GM21367 (cell line): ENCODE results near the gene RPL39L.
"Not testable (repeated sequence)": the region's sequence is repeated elsewhere in the genome, so short reads cannot be mapped to it uniquely, and the experiment has no call there.

Experiments
- ATAC-seq: cut with Tn5 transposase; IDR thresholded peaks from one replicate; pipeline ENCODE4 v1.9.1; 2021; ENCODE audit not compliant: unreplicated experiment

RPL39L gene

GRCh38 chr3:187145149-187145895 is 6.0 kb upstream of the RPL39L start:
- ATAC-seq: no peak

- ATAC-seq: no peak
Observed at GRCh38 chr3:187139895-187140253, 578 bp upstream of the RPL39L start.

DNA sequence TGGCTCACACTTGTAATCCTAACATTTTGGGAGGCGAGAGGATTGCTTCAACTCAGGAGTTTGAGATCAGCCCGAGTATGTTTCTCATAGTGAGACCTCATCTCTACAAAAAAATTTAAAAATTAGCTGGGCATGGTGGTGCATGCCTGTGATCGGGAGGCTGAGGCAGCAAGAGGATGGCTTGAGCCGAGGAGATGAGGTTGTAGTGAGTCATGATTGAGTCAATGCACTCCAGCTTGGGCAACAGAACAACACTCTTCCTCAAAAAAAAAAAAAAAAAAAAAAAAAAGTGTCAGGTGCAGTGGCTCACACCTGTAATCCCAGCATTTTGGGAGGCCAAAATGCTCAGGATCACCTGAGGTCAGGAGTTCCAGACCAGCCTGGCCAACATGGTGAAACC is 2.4 kb downstream of the RPL39L start:
- ATAC-seq: no peak

- ATAC-seq: no peak
Observed at GRCh38 chr3:187136337-187136736, 3.0 kb downstream of the RPL39L start.

DNA sequence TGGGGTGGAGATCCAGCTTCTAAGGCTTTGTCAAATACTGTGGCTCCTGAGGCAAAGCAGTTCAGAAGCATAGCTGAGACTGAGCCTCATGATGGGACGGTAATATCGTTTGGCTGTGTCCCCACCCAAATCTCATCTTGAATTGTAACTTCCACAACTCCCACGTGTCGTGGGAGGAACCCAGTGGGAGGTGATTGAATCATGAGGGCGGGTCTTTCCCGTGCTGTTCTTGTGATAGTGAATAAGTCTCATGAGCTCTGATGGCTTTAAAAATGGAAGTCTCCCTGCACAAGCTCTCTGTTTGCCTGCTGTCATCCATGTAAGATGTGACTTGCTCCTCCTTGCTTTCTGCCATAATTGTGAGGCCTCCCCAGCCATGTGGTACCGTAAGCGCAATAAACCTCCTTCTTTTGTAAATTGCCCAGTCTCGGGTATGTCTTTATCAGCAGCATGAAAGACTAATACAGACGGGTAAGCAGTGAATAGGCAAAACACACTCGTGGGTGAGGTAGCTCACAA is 4.1 kb downstream of the RPL39L start:
- not testable (repeated sequence) for ATAC-seq

GRCh38 chr3:187133181-187133580 is 6.1 kb downstream of the RPL39L start:
- not testable (repeated sequence) for ATAC-seq

- ATAC-seq: no peak
Observed at GRCh38 chr3:187132666-187133065, 6.6 kb downstream of the RPL39L start.

- ATAC-seq: no peak
Observed at GRCh38 chr3:187131981-187132380, 7.3 kb downstream of the RPL39L start.

DNA sequence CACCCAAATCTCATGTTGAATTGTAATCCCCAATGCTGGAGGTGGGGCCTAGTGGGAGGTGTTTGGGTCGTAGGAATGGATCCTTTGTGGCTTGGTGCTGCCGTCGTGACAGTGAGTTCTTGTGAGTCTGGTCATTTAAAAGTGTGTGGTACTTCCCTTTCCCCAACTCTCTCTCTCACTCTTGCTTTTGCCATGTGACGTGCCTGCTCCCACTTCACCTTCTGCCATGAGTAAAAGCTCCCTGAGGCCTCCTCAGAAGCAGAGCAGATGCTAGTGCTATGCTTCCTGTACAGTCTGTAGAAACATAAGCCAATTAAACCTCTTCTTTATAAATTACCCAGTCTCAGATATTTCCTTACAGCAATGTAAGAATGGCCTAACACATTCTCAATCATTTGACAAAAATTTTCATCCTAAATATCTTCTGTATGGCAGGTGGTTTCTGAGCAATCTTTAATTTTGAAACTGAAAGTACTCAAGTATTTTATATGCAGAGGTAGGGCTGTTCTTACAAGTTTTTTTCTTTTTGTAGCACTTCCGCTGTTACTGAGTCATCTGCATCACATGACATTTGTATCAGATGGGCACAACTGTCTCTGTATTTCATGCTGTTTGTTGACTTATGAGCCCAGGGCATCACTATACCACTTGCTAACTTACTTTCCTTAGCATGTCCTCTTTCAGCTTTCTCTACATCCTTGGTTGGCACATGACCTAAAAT is 8.8 kb downstream of the RPL39L start:
- ATAC-seq: peak; percentile 73

DNA sequence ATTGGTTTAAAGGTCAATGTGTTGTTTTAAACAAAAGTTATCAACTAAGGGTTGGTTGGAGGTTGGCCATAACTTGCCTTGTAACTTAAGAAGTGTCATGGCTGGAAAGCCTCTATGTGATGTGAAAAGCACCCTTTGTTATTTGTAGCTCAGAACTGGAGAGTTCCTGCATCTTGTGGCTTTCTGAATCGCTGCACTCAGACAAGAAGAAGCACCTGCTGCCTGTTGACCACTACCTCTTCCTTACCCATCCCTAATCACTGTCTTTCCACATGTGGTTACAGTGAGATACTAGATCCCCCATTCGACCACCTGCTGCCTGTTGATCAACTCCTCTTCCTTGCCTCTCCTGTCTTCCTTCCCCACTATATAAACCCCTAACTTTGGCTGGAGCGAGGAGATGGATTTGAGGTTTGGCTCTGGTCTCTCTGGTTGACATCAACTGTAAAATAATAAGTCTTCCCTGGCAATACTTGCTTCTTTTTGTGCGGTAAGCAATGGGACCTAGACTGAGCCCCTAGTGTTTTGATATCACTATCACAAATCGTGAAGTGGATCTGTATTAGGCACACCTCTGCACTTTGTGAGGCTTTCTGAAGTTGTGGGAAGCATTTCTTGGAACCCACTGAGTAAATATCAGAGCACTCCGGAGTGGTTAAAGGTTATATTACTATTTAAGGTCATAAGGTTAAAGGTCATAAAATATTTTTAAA is 13.8 kb downstream of the RPL39L start:
- ATAC-seq: peak; percentile 52

- ATAC-seq: no peak
Observed at GRCh38 chr3:187122261-187122660, 17.0 kb downstream of the RPL39L start.

GRCh38 chr3:187120326-187120725 is 19.0 kb downstream of the RPL39L start:
- ATAC-seq: no peak

DNA sequence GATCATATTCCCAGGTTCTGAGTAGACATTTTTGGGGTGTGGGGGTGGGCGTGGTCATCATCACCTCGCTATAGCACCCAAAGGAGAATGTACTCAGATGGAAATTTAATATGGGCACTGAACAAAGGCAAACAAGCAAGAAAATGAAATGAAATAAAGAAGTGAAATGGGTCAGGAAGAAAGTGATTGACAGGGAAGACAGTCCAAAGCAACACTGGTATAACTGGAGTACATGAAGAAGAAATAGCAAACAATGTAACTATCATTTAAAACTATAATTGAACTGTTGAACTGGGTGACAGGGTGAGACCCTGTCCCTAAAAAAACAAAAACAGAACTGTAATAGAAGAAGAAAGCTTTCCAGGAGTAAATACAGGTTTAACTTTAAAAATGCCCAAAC is 24.8 kb downstream of the RPL39L start:
- no peak for ATAC-seq

DNA sequence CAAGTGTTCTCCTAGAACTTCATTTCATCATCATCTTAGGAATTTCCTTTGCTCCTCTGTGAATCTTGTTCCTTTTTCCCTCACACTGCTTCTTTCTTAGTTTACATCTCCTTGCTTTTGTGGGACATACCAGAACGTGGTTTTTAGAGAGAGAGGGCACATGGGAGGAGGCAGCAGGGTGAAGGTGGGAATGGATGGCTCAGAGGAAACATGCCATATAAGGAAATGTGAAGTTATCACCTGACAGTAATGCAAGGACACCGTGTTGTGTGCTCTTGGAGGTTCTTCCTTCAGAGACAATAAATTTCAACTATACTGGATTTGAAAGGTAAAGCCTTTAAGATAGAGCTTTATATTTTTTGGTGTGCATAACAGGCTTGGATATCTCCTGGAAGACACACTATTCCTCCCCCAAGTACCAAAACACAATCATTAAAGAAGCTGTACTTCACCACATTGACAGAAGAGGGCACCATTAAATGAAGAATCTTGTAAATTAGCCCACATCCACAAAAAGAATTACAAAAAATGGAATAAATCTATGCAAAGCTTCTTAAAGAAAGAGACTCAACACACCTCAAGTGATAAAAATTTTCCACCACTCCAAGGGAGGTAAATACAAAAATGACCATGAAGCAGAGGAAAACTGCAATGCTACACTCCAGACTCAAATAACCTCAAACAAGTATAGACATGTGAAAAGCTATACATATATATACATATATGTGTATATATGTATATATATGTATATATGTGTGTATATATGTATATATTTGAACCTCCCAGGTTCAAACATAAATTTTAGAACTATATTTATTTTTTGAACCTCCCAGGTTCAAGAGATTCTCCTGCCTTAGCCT is 26.1 kb downstream of the RPL39L start:
- ATAC-seq: no peak

GRCh38 chr3:187110156-187110555 is 29.1 kb downstream of the RPL39L start:
- no peak for ATAC-seq

GRCh38 chr3:187107989-187108388 is 31.3 kb downstream of the RPL39L start:
- no peak for ATAC-seq

DNA sequence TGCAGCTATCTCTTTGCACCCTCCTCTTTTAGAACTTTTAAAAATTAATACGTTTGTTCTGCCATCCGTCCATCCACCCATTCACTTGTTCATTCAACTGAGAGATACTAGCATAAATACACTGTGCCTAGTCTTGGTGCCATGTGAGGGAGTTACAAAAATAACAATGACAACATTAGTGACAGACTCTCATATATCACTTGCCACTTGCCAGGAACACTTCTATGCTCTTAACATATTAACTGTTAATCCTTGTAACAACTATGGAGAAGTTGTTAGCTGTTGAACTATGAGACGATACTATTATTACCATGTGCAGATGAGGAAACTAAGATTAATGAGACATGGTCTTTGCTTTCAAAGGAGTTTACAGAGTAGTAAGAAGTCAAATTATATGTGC is 33.6 kb downstream of the RPL39L start:
- no peak for ATAC-seq

DNA sequence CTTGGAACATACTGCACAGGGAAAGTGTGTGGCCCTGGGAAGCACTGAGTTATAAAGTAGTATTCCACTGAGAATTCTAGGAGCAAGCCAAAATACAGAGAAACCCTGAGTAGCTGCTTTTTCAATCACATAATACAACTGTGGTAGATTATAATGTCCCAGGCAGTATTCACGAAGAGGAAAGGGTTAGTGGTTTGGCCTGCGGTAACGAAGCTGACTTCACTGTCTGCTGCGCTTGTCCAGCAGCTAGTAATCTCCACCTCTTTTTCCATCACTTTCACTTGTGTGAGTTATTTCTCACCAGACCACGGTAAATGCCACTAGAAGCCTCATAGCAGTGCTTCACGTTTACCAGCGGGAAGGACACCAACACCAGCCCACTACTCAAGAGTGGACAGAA is 34.4 kb downstream of the RPL39L start:
- no peak for ATAC-seq

GRCh38 chr3:187104342-187104741 is 35.0 kb downstream of the RPL39L start:
- ATAC-seq: no peak

GRCh38 chr3:187103251-187103650 is 36.0 kb downstream of the RPL39L start:
- ATAC-seq: no peak
